ENCODE results near the gene GNAT3.

GRCh38 chr7:80450621-80451308 is 61.1 kb downstream of the GNAT3 start:
- TF ChIP-seq CTCF (IDR thresholded peaks at IDR 0.05) (no peak), POLR2A (IDR thresholded peaks at IDR 0.05) (no peak), EP300 (IDR thresholded peaks at IDR 0.05) (no peak), POLR2AphosphoS5 (IDR thresholded peaks at IDR 0.05) (no peak)

Data from sigmoid colon (tissue), 4 donors.